Endometrium (tissue), 2 donors: ENCODE measurements around the gene NUDT5.
"Not testable (repeated sequence)": the region's sequence is repeated elsewhere in the genome, so short reads cannot be mapped to it uniquely, and the experiment has no call there.

Source experiments
- FAIRE-seq: peaks from 2 replicates; lab custom pipeline; 2012; peaks lifted over from hg19 to GRCh38; lab: Jason Lieb, UNC
- donor health status: control.
- donor health status: control.

The NUDT5 gene

GRCh38 chr10:12195603-12196506 is at the start of gene NUDT5, which contains the start of gene CDC123:
NUDT5 (minus strand) TSS chr10:12195891; CDS start chr10:12186291, 9,600 bp downstream.
CDC123 (plus strand) TSS chr10:12196188; CDS start chr10:12196246, 58 bp downstream.
- no peak for FAIRE-seq

GRCh38 chr10:12243864-12244620 is 48.4 kb upstream of the NUDT5 start:
- no peak for FAIRE-seq

DNA sequence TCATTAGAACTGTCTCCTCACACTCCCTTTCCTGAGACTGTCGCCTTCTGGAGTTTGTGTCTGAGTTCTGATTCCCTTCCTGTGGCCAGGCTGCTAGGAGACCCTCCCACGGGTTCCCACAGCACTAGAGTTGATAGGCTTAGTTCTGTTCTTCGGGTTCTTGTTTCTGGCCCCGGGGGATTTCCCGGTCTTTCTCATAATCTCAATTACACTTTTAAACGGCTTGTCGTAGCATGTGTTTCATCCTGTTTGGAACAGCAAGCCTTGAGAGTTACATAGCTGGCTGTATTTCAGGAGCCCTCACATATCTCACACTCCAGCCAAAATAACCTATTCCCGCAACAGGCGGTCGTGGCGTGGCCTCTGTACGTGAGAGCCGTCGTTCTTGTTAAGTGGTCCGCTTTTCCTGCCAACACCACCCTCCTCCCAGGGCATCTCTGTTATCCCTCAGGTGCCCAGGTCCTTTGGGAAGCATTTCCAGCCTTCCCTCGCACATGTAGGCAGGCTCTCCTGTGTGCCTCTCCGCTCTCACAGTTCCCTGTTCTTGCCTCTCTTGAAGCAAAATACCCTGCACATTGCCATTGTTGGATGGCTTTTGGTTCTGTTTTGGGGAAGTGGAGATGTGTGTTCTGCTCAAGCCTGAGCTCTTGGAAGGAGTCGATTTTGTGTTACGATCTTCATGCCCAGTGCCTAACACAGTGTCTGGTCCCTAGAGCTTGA is 46.3 kb upstream of the NUDT5 start:
- no peak for FAIRE-seq

DNA sequence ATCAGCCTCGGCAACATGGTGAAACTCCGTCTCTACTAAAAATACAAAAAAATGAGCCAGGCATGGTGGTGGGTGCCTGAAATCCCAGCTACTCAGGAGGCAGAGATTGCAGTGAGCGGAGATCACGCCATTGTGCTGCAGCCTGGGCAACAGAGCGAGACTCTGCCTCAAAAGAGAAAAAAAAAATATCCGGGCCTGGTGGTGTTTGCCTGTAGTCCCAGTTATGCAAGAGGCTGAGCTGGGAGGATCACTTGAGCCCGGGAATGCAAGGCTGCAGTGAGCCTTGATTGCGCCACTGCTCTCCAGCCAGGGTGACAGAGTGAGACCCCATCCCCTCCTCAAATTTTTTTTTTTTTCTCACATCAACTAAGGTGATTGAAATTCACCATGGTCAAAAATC is 43.1 kb upstream of the NUDT5 start:
- FAIRE-seq: no peak

GRCh38 chr10:12237265-12238220 is 41.9 kb upstream of the NUDT5 start:
- no peak for FAIRE-seq

- FAIRE-seq: no peak
These were observed 40.1 kb upstream of the NUDT5 start for GRCh38 chr10:12235796-12236195.

GRCh38 chr10:12235116-12235694 is 39.5 kb upstream of the NUDT5 start:
- FAIRE-seq: no peak

GRCh38 chr10:12234687-12235086 is 39.0 kb upstream of the NUDT5 start:
- FAIRE-seq: not testable (repeated sequence)

- no peak for FAIRE-seq
These were observed 33.2 kb upstream of the NUDT5 start for GRCh38 chr10:12228851-12229250.

DNA sequence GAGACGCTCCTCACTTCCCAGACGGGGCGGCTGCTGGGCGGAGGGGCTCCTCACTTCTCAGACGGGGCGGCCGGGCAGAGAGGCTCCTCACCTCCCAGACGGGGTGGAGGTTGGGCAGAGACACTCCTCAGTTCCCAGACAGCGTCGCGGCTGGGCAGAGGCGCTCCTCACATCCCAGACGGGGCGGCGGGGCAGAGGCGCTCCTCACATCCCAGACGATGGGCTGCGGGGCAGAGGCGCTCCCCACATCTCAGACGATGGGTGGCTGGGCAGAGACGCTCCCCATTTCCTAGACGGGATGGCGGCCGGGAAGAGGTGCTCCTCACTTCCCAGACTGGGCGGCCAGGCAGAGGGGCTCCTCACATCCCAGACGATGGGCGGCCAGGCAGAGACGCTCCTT is 30.7 kb upstream of the NUDT5 start:
- FAIRE-seq: not testable (repeated sequence)

- FAIRE-seq: no peak
These were observed 29.8 kb upstream of the NUDT5 start for GRCh38 chr10:12225444-12225843.

- FAIRE-seq: peak; percentile 73
These were observed 25.9 kb upstream of the NUDT5 start for GRCh38 chr10:12221323-12222298.

DNA sequence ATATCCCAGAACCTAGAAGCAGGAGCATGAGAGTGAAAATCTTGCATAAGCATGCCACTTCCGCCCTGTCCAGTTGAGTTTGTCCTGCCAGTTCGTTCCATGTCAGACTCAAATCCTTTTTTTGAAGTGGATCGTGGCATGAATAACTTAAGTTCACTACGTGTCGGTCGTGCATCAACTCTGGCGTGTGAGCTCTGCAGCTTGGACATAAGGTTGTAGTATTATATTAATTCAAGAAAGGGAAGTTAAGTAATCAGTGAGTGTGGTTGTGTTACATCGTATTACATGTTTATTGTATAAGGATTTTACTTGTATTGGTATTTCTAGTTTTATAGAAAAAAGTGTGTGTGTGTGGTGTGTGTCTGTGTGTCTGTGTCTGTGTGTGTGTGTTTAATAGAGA is 23.3 kb upstream of the NUDT5 start:
- no peak for FAIRE-seq

DNA sequence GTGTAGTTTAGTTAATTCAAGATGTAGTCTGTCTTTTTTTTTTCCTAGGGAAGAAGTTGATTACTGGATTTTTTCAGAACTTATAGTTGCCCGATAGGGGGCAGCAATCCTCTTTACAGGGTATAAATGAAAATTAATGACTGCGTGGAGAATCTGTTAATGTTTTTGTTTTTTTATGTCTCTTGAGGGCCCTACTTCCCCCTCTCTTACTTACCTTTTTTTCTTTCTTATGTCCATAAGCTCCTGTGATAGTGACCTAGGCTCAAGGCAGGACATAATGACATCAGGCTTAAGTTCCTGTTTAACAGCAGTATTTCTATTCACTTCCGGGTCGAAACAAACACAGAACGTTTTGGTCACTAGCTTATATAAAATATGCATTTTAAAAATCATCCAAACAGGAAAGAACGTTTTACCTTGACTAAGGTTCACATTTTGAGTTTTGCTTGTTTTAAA is 19.1 kb upstream of the NUDT5 start:
- no peak for FAIRE-seq

DNA sequence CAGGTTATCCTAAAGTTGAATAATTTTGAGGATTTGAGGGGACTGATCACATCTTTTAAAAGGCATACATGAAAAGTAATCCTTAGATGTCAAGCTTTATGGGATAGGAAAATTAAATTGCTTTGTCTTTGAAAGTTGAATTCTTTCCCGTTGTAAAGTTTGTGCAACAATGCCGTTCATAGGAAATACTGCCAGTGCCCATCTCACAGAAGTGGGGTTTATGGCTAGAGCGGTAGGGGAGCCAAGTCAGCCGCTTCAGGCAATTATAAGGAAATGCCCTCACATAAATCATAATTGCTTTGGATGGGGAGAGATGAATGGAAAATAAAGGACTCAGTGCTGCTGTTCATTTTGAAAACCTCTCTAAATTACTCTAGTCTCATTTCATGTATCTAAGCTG is 18.4 kb upstream of the NUDT5 start:
- no peak for FAIRE-seq

DNA sequence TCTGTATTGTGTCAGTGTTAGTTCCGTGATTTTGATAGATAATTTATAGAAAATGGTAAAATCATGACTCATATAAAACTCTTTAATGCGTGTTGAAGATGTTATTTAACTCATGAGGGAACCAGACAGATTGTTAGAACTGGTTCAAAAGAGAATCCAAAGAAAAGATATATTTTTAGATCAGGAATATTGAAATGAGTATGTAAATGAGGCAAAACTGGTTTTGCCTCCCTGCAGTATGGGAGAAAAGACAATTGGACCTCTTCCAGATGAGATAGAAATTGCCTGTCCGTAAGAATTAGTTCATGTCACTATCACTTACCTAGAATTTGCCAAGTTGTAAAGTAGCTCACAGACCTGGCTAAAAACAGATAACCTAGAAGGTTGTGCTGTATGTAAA is 17.9 kb upstream of the NUDT5 start:
- no peak for FAIRE-seq

DNA sequence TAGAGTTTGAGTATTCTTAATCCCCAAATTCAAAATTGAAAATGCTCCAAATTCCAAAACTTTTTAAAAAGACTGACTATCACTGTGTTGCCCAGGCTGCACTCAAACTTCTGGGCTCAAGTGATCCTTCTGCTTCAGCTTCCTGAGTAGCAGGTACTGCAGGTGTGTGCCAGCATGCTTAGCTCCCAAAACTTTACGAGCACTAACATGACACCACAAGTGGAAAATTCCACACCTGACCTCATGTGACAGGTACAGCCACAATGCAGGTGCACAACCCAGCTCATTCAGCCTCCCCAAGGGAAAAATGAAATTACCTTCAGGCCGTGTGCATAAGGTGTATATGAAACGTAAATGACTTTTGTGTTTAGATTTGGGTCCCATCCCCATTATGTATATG is 16.8 kb upstream of the NUDT5 start:
- FAIRE-seq: no peak

DNA sequence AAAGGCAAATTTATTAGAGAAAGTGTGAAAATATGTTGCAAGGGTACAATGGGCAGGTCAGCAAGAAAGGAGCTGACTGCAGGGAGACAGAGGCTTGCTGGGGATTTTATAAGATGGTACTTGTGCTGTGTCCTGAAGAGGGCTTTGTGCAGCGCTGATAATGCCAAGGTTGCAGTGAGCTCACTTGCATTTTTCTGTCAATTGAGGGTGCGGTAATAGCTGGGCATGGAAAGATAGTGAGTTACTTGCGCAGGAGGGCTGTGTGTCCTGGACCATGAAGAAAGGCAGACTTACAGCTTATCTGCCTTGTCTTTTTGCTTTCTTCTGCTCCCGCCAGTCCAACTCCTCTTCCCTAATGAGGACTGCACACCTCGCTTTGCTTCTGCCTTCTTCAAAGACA is 12.8 kb upstream of the NUDT5 start:
- no peak for FAIRE-seq

DNA sequence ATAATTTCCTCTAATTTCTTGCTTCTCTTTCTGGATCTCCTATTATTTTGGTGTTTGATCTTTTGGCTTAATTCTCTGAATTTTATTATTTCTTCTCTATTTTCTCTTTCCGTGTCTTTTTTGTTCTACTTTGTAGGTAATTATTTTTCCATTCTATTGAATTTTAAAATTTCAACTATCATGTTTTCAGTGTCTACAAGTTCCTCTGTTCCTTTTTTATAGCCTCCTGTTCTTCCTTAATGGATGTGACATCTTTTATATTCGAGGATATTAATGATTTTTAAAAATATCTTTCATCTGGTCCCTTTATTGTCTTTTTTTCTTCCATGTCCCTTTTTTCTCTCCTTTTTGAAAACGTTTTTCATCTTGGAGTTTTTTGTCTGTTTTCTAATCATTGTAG is 11.4 kb upstream of the NUDT5 start:
- FAIRE-seq: no peak

DNA sequence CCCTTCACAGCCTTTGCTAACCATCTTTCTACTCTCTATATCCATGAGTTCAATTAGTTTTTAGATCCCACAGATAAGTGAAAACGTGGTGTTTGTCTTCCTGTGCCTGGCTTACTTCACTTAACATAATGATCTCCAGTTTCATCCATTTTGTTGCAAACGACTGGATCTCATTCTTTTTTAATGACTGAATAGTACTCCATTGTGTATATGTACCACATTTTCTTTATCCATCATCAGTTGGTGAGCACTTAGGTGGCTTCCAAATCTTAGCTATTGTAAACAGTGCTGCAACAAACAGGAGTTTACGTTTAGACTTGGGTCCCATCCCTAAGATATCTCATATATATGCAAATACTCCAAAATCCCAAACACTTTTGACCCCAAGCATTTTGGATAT is 9.4 kb upstream of the NUDT5 start:
- FAIRE-seq: no peak
